Measurements from ENCODE around the gene GOLGA2. TPM values are rescaled to one million over a fixed set of nuclear protein-coding genes. Genes with fewer than 3 reads are reported as not detected.
A peak's percentile ranks its signal among the peaks of the same experiment; 100 is the strongest.

Gene GOLGA2
- total and polyA plus RNA-seq, 5 donors from 2014 or later: 3.7 to 55.8 (median 4.1) TPM

GRCh38 chr9:128218172-128218517, 57.7 kb downstream of the GOLGA2 start:
- Histone ChIP-seq H3K9me3 (ENCODE audit: control insufficient read depth in 2 of 2, low read length in 2 of 2) (no peaks in the 10 kb centered on the region), H3K27me3 (ENCODE audit: control insufficient read depth, insufficient read depth, low read length) (no peaks in the 10 kb centered on the region), H3K36me3 (ENCODE audit: control insufficient read depth, insufficient read depth, low read length) (no peaks in the 10 kb centered on the region), H3K27ac (ENCODE audit: insufficient read depth, low read length, poor library complexity, severe bottlenecking) (peak overlapping the region; percentile 47), H3K4me1 (ENCODE audit: control insufficient read depth, insufficient read depth, low read length, poor library complexity, severe bottlenecking) (peaks cover 15% of the 10 kb centered on the region), H3K4me3 (ENCODE audit: low read depth, low read length) (peak overlapping the region; percentile 60)
- peak overlapping the region in 2 of 3 donors; percentile 65 to 92 for H3K27ac Mint-ChIP-seq
- H3K27me3 Mint-ChIP-seq: peaks cover 4% of the 10 kb centered on the region
- peak overlapping the region; percentile 50 to 88 (median 70) for H3K4me3 Mint-ChIP-seq
- H3K36me3 Mint-ChIP-seq: no peaks in the 10 kb centered on the region
- H3K4me1 Mint-ChIP-seq: peaks cover 5 to 18% (median 9%) of the 10 kb centered on the region in 4 donors
- no peak for ATAC-seq (ENCODE audit: low read depth in 2 of 2)
- no peak for DNase-seq
- H3K9me3 Mint-ChIP-seq: peaks cover 0 to 1% (median 0%) of the 10 kb centered on the region in 7 donors

- ATAC-seq (ENCODE audit: low read depth in 2 of 2): no peak
- H3K9me3 ChIP-seq (ENCODE audit: control insufficient read depth in 2 of 2, low read length in 2 of 2): no peaks in the 10 kb centered on the region
- peaks cover 0 to 1% (median 0%) of the 10 kb centered on the region in 7 donors for H3K9me3 Mint-ChIP-seq
- peak overlapping the region in 1 of 3 donors; percentile 55 for H3K27ac Mint-ChIP-seq
- H3K36me3 ChIP-seq (ENCODE audit: control insufficient read depth, insufficient read depth, low read length): no peaks in the 10 kb centered on the region
- DNase-seq: no peak
- H3K27me3 ChIP-seq (ENCODE audit: control insufficient read depth, insufficient read depth, low read length): no peaks in the 10 kb centered on the region
- H3K27me3 Mint-ChIP-seq: peaks cover 9% of the 10 kb centered on the region
- H3K4me3 Mint-ChIP-seq: no peak overlapping the region
- peaks cover 15% of the 10 kb centered on the region for H3K4me1 ChIP-seq (ENCODE audit: control insufficient read depth, insufficient read depth, low read length, poor library complexity, severe bottlenecking)
- no peaks in the 10 kb centered on the region for H3K36me3 Mint-ChIP-seq
- no peak overlapping the region for H3K4me3 ChIP-seq (ENCODE audit: low read depth, low read length)
- no peak overlapping the region for H3K27ac ChIP-seq (ENCODE audit: insufficient read depth, low read length, poor library complexity, severe bottlenecking)
- peaks cover 5 to 18% (median 9%) of the 10 kb centered on the region in 4 donors for H3K4me1 Mint-ChIP-seq
Observed at GRCh38 chr9:128216781-128217553, 58.8 kb downstream of the GOLGA2 start.

GRCh38 chr9:128215491-128216409, 60.1 kb downstream of the GOLGA2 start:
- ATAC-seq (ENCODE audit: low read depth in 2 of 2) (no peak), DNase-seq (no peak)
- peaks cover 5 to 14% (median 9%) of the 10 kb centered on the region in 4 donors for H3K4me1 Mint-ChIP-seq
- H3K4me3 ChIP-seq (ENCODE audit: low read depth, low read length): no peak overlapping the region
- no peaks in the 10 kb centered on the region for H3K27me3 ChIP-seq (ENCODE audit: control insufficient read depth, insufficient read depth, low read length)
- H3K4me1 ChIP-seq (ENCODE audit: control insufficient read depth, insufficient read depth, low read length, poor library complexity, severe bottlenecking): peaks cover 15% of the 10 kb centered on the region
- H3K27ac ChIP-seq (ENCODE audit: insufficient read depth, low read length, poor library complexity, severe bottlenecking): no peak overlapping the region
- H3K9me3 Mint-ChIP-seq: peaks cover 0 to 1% (median 0%) of the 10 kb centered on the region in 7 donors
- H3K9me3 ChIP-seq (ENCODE audit: control insufficient read depth in 2 of 2, low read length in 2 of 2): no peaks in the 10 kb centered on the region
- H3K4me3 Mint-ChIP-seq: no peak overlapping the region
- H3K27ac Mint-ChIP-seq: no peak overlapping the region
- peaks cover 21% of the 10 kb centered on the region for H3K27me3 Mint-ChIP-seq
- H3K36me3 Mint-ChIP-seq: no peaks in the 10 kb centered on the region
- H3K36me3 ChIP-seq (ENCODE audit: control insufficient read depth, insufficient read depth, low read length): no peaks in the 10 kb centered on the region

- peaks cover 0 to 1% (median 0%) of the 10 kb centered on the region in 7 donors for H3K9me3 Mint-ChIP-seq
- H3K27me3 Mint-ChIP-seq: peaks cover 22% of the 10 kb centered on the region
- no peaks in the 10 kb centered on the region for H3K36me3 Mint-ChIP-seq
- Histone ChIP-seq H3K36me3 (ENCODE audit: control insufficient read depth, insufficient read depth, low read length) (no peaks in the 10 kb centered on the region), H3K27ac (ENCODE audit: insufficient read depth, low read length, poor library complexity, severe bottlenecking) (no peak overlapping the region), H3K27me3 (ENCODE audit: control insufficient read depth, insufficient read depth, low read length) (no peaks in the 10 kb centered on the region), H3K9me3 (ENCODE audit: control insufficient read depth in 2 of 2, low read length in 2 of 2) (no peaks in the 10 kb centered on the region), H3K4me3 (ENCODE audit: low read depth, low read length) (no peak overlapping the region), H3K4me1 (ENCODE audit: control insufficient read depth, insufficient read depth, low read length, poor library complexity, severe bottlenecking) (peaks cover 15% of the 10 kb centered on the region)
- peaks cover 5 to 12% (median 9%) of the 10 kb centered on the region in 4 donors for H3K4me1 Mint-ChIP-seq
- DNase-seq (no peak), ATAC-seq (ENCODE audit: low read depth in 2 of 2) (no peak)
- no peak overlapping the region for H3K27ac Mint-ChIP-seq
- H3K4me3 Mint-ChIP-seq: no peak overlapping the region
Observed at GRCh38 chr9:128214571-128215490, 61.0 kb downstream of the GOLGA2 start.

- no peak overlapping the region for H3K4me3 Mint-ChIP-seq
- peaks cover 5 to 10% (median 8%) of the 10 kb centered on the region in 4 donors for H3K4me1 Mint-ChIP-seq
- H3K27me3 ChIP-seq (ENCODE audit: control insufficient read depth, insufficient read depth, low read length): no peaks in the 10 kb centered on the region
- H3K4me3 ChIP-seq (ENCODE audit: low read depth, low read length): no peak overlapping the region
- H3K27ac ChIP-seq (ENCODE audit: insufficient read depth, low read length, poor library complexity, severe bottlenecking): no peak overlapping the region
- no peak for DNase-seq
- H3K9me3 Mint-ChIP-seq: peaks cover 0 to 1% (median 0%) of the 10 kb centered on the region in 7 donors
- ATAC-seq (ENCODE audit: low read depth in 2 of 2): no peak
- H3K4me1 ChIP-seq (ENCODE audit: control insufficient read depth, insufficient read depth, low read length, poor library complexity, severe bottlenecking): peaks cover 13% of the 10 kb centered on the region
- H3K36me3 ChIP-seq (ENCODE audit: control insufficient read depth, insufficient read depth, low read length): no peaks in the 10 kb centered on the region
- no peaks in the 10 kb centered on the region for H3K36me3 Mint-ChIP-seq
- no peak overlapping the region for H3K27ac Mint-ChIP-seq
- H3K27me3 Mint-ChIP-seq: peaks cover 28% of the 10 kb centered on the region
- no peaks in the 10 kb centered on the region for H3K9me3 ChIP-seq (ENCODE audit: control insufficient read depth in 2 of 2, low read length in 2 of 2)
Observed at GRCh38 chr9:128213746-128214497, 61.9 kb downstream of the GOLGA2 start.

- no peaks in the 10 kb centered on the region for H3K36me3 ChIP-seq (ENCODE audit: control insufficient read depth, insufficient read depth, low read length)
- Mint-ChIP-seq H3K4me1 (no peaks in the 10 kb centered on the region), H3K4me3 (no peak overlapping the region), H3K9me3 (peaks cover 0 to 1% (median 0%) of the 10 kb centered on the region in 7 donors), H3K36me3 (no peaks in the 10 kb centered on the region), H3K27me3 (peaks cover 37% of the 10 kb centered on the region), H3K27ac (peak overlapping the region in 1 of 3 donors; percentile 8)
- no peak for ATAC-seq (ENCODE audit: low read depth in 2 of 2)
- no peaks in the 10 kb centered on the region for H3K9me3 ChIP-seq (ENCODE audit: control insufficient read depth in 2 of 2, low read length in 2 of 2)
- no peak for DNase-seq
- H3K4me1 ChIP-seq (ENCODE audit: control insufficient read depth, insufficient read depth, low read length, poor library complexity, severe bottlenecking): no peaks in the 10 kb centered on the region
- no peak overlapping the region for H3K27ac ChIP-seq (ENCODE audit: insufficient read depth, low read length, poor library complexity, severe bottlenecking)
- H3K4me3 ChIP-seq (ENCODE audit: low read depth, low read length): no peak overlapping the region
- no peaks in the 10 kb centered on the region for H3K27me3 ChIP-seq (ENCODE audit: control insufficient read depth, insufficient read depth, low read length)
Observed at GRCh38 chr9:128211981-128212281, 63.9 kb downstream of the GOLGA2 start.
